Coronary artery (tissue), 2 donors: Measurements from ENCODE around the gene CAST.

Source experiments
- DNase-seq: peaks from one replicate; pipeline ENCODE4 v3.0.0-alpha.2; 2017; ENCODE audit warnings: low spot score
- H3K27ac ChIP-seq, 2 donors: fragments of 200-600 bp; sonication (generic); one replicate each; pipeline ENCODE4 v1.5.1; 2016 to 2019
- H3K4me3 ChIP-seq: fragments of 200-600 bp; sonication (generic); 2 replicates; pipeline ENCODE4 v1.5.1; 2016; ENCODE audit warnings: mild to moderate bottlenecking, moderate library complexity
- TF ChIP-seq, protein P1 (sequence below): fragments of 200-600 bp; sonication (generic); IDR thresholded peaks from one replicate; pipeline ENCODE4 v1.5.1; 2019; ENCODE audit warnings: antibody characterized with exemption

The CAST gene

DNA sequence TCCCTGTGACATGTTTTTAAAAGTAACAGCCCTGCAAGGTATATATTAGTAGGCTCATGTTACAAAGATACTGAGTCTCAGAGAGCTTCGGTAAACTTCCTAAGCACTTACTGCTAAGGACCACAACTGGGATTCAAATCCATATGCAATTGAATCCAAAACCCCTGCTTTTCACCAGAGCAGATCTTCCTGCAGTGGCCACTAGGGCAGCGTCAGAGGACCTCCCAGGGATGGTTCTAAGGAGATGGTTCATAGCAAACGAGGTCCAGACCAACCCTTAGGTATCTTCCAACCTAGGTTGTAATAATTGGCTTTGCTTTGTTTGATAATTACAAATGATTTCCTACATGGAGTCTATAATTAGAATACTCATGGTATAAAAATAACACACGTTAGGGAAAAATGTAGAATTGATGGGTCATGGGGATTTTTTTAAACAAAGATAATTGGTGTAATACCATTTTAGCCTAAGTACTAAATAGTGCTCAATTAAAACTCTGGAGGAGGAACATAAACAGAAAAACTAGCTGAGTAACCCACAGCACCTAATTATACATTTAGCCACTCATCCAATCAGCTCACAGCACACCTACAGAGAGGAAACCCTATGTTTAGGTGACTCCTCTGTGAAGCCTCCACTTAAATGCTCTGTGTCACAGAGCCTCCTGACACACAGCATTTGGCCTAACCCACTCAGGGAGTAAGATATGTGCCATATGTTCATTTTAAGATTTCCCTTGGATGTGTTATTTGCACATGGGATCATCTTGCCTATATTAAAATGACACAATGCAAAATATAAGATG is 10.0 kb upstream of the CAST start:
- TF ChIP-seq, protein P1, sequence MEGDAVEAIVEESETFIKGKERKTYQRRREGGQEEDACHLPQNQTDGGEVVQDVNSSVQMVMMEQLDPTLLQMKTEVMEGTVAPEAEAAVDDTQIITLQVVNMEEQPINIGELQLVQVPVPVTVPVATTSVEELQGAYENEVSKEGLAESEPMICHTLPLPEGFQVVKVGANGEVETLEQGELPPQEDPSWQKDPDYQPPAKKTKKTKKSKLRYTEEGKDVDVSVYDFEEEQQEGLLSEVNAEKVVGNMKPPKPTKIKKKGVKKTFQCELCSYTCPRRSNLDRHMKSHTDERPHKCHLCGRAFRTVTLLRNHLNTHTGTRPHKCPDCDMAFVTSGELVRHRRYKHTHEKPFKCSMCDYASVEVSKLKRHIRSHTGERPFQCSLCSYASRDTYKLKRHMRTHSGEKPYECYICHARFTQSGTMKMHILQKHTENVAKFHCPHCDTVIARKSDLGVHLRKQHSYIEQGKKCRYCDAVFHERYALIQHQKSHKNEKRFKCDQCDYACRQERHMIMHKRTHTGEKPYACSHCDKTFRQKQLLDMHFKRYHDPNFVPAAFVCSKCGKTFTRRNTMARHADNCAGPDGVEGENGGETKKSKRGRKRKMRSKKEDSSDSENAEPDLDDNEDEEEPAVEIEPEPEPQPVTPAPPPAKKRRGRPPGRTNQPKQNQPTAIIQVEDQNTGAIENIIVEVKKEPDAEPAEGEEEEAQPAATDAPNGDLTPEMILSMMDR, result no peak
- no peak overlapping the region for H3K4me3 ChIP-seq
- no peak for DNase-seq
- H3K27ac ChIP-seq, result no peak overlapping the region

- H3K4me3 ChIP-seq, result no peak overlapping the region
- TF ChIP-seq, protein P1, result no peak
- no peak for DNase-seq
- no peak overlapping the region for H3K27ac ChIP-seq
Measured at GRCh38 chr5:96652769-96653454, 9.3 kb upstream of the CAST start.

GRCh38 chr5:96654209-96654608 is 8.0 kb upstream of the CAST start:
- H3K27ac ChIP-seq, result no peak overlapping the region
- TF ChIP-seq, protein P1, result no peak
- no peak for DNase-seq
- H3K4me3 ChIP-seq, result no peak overlapping the region

GRCh38 chr5:96655085-96655484 is 7.1 kb upstream of the CAST start:
- TF ChIP-seq, protein P1, result no peak
- no peak overlapping the region for H3K27ac ChIP-seq
- DNase-seq, result no peak
- H3K4me3 ChIP-seq, result no peak overlapping the region

GRCh38 chr5:96655506-96655905 is 6.7 kb upstream of the CAST start:
- Histone ChIP-seq H3K27ac (no peak overlapping the region), H3K4me3 (no peak overlapping the region)
- no peak for DNase-seq
- TF ChIP-seq, protein P1, result no peak

DNA sequence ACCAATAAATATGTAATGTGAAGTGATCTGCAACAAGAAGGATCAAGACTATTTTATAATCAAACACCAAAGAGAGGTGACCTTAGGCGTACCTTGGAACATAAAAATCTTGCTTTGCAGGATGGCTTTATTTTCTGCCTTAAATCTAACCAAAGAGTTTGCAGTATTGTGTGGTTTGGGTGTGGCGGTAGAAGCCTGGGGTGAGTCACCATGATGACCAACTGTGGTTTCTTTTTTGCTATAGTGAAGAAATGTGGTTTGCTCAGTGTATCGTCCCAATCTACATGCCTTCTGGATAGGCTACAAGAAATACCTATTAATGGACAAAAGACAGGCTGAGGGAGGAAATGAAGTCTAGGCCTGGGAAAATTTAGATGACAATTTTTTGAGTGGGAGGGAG is 5.1 kb upstream of the CAST start:
- Histone ChIP-seq H3K27ac (no peak overlapping the region), H3K4me3 (no peak overlapping the region)
- TF ChIP-seq, protein P1, result no peak
- no peak for DNase-seq

DNA sequence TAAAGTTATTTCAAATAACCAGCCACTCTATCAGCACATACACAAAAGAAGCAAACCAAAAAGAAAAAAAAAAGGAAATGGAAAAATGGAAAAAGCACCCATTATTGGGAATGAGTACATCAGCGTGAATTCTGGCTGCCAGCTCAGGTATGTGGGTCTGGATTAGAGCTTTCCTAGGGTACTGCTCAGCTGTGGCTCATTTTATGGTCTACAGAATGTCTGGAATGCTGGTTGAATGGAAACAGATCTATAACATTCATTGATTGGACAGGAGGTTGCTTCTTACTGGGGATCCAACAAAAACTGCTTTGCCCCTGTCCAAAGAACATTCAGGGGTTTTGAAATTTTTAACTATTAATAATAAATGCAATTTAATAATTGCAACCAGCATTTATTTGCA is 3.9 kb upstream of the CAST start:
- Histone ChIP-seq H3K27ac (no peak overlapping the region), H3K4me3 (no peak overlapping the region)
- DNase-seq, result no peak
- TF ChIP-seq, protein P1, result no peak
